SH-SY5Y (cell line): Measurements from ENCODE around the gene CAVIN1.

Source experiments
- GATA2 ChIP-seq: IDR thresholded peaks from 2 replicates; pipeline ENCODE4 v1.6.1; 2011; ENCODE audit warnings: mild to moderate bottlenecking, low read depth, low read length
- GATA3 ChIP-seq: IDR thresholded peaks from 2 replicates; pipeline ENCODE4 v1.6.1; 2011; ENCODE audit warnings: low read depth, mild to moderate bottlenecking, low read length, moderate library complexity

- no peak for TF ChIP-seq GATA2
- TF ChIP-seq GATA3: no peak
Measured at GRCh38 chr17:42463976-42464400, 40.9 kb upstream of the CAVIN1 start.
